Endometrium (tissue), 2 donors: Measurements from ENCODE around the gene CD48.

Experiments used
- FAIRE-seq: peaks from 2 replicates; lab custom pipeline; 2012; peaks lifted over from hg19 to GRCh38; lab: Jason Lieb, UNC
- donor health status: control.
- donor health status: control.

CD48 gene

GRCh38 chr1:160633330-160633903 lies 78.2 kb downstream of the CD48 start:
- FAIRE-seq, result no peak

GRCh38 chr1:160631983-160632625 lies 79.5 kb downstream of the CD48 start:
- FAIRE-seq, result no peak

- FAIRE-seq, result no peak
Measured at GRCh38 chr1:160630523-160631451, 80.8 kb downstream of the CD48 start.

- FAIRE-seq, result no peak
Measured at GRCh38 chr1:160629286-160630210, 82.1 kb downstream of the CD48 start.

- FAIRE-seq, result no peak
Measured at GRCh38 chr1:160628799-160629263, 82.8 kb downstream of the CD48 start.
